Right ventricle myocardium inferior (tissue), 1 donor: Measurements from ENCODE around the gene ZCCHC10. TPM values are rescaled to one million over a fixed set of nuclear protein-coding genes. Genes with fewer than 3 reads are reported as not detected.
"Not testable (repeated sequence)": the region's sequence is repeated elsewhere in the genome, so short reads cannot be mapped to it uniquely, and the experiment has no call there.

ENCODE experiments used
- ATAC-seq: fragments of 200-7000 bp; cut with Tn5 transposase; one replicate; pipeline ENCODE4 v1.9.1; 2020; ENCODE audit warnings: mild to moderate bottlenecking, moderate library complexity
- DNase-seq: peaks from one replicate; pipeline ENCODE4 v3.0.0; 2021; ENCODE audit errors: missing footprints
- intact Hi-C: fragments of 100-400 bp; cut with DNase I; formaldehyde crosslinking; loops from one replicate; pipeline ENCODE4 v1.11.0; 2022
- total RNA-seq: library from RNA; stranded (reverse); fragmentation: NEBNext Ultra II Directional; extraction: Animal tissue kit (Norgen Biotek cat#: 25700); gene quantifications from one replicate; pipeline ENCODE4 v1.2.1, GENCODE V29; 2021
- donor health status: DM: no; HTN: yes; CAD: no; lungs with severe emphysema.

The ZCCHC10 gene
- total RNA-seq, 1 donor from 2014 or later, result 18.4 TPM

GRCh38 chr5:133048993-133049725 lies 22.8 kb upstream of the ZCCHC10 start:
- ATAC-seq (no peak), DNase-seq (no peak)
- intact Hi-C loops, result no loop called here

- DNase-seq, result no peak
- no peak for ATAC-seq
- intact Hi-C loops, result no loop called here
Measured at GRCh38 chr5:133047404-133047803, 21.1 kb upstream of the ZCCHC10 start.

- DNase-seq, intact Hi-C loops, ATAC-seq: not testable (repeated sequence)
Measured at GRCh38 chr5:133046560-133046959, 20.2 kb upstream of the ZCCHC10 start.

DNA sequence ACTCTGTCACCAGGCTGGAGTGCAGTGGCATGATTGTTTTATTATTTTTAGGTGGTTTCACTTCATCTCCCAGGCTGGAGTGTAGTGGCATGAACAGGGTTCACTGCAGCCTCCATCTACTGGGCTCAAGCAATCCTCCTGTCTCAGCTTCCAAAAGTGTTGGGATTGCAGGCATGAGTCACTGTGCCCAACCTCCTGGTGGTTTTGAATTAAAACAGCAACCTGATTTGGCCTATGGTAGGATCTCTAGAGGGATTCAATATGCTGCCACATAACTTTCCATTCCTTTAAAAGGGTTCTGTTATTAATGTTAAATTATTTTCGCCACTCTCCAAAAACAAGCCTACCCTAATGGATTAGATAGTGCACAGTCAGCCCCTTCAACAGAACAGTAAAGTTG lies 15.6 kb upstream of the ZCCHC10 start:
- ATAC-seq (no peak), DNase-seq (no peak)
- intact Hi-C loops, result no loop called here

GRCh38 chr5:133041157-133041784 lies 14.9 kb upstream of the ZCCHC10 start:
- ATAC-seq (no peak), DNase-seq (no peak)
- intact Hi-C loops, result no loop called here

- intact Hi-C loops, DNase-seq, ATAC-seq: not testable (repeated sequence)
Measured at GRCh38 chr5:133036677-133037076, 10.3 kb upstream of the ZCCHC10 start.

GRCh38 chr5:133035224-133035623 lies 8.9 kb upstream of the ZCCHC10 start:
- DNase-seq, result no peak
- no peak for ATAC-seq
- intact Hi-C loops, result no loop called here

DNA sequence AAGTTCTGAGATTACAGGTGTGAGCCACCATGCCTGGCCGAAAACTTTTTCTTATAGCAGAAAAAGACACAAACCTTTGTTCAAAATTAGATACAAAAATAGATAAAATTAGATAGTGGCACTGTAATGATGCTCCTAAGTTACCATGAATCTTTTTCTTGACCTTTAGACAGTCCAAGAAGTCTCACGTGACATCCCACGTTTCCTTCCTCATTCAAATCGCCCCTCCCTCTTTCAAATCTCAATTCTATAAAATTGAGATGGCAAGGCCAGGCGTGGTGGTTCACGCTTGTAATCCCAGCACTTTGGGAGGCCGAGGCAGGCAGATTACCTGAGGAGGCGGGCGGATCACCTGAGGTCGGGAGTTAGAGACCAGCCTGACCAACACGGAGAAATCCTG lies 7.7 kb upstream of the ZCCHC10 start:
- no peak for ATAC-seq
- no peak for DNase-seq
- intact Hi-C loops, result no loop called here

DNA sequence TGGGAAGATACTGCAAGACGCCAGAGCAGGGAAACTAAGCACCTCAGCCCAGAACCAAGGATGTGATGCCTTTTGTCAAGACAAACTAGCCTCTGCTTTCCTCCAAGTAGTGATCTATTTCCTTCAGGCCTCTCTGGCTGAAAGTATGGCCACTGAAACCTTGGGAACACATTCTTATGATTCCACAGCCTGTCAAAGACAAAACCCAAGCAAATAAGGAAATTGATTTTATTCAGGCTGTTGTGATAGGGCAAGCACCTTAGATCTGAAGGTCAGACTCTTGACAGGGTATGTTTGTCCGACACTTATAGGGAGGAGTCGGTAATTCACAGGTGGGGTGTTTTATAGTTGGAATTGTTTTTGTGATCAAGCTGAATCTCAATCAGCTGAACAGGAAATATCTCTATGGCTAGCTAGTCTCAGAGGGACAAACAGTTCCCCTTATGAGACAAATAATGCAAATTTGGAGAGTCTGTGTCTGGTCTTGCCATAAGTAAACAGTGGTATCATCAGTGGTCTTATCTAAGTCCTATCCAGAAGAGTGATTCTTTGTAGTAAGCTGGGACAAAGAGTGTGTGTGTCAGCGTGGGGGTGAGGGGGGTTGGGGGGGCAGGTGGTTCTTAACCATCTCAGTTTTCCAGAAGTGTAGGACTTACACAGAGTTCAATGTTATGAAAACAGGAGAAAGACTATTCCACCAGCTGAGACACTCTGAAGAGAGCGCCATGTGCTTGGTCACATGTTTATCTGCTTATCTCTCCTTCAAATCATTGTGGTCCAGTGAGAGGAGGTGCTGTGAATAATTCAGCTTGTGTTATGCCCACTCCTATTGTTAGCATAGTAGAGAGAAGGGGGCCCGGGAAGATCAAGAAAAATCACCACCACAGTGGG lies 6.7 kb upstream of the ZCCHC10 start:
- intact Hi-C loops, result no loop called here
- DNase-seq, result no peak
- no peak for ATAC-seq

DNA sequence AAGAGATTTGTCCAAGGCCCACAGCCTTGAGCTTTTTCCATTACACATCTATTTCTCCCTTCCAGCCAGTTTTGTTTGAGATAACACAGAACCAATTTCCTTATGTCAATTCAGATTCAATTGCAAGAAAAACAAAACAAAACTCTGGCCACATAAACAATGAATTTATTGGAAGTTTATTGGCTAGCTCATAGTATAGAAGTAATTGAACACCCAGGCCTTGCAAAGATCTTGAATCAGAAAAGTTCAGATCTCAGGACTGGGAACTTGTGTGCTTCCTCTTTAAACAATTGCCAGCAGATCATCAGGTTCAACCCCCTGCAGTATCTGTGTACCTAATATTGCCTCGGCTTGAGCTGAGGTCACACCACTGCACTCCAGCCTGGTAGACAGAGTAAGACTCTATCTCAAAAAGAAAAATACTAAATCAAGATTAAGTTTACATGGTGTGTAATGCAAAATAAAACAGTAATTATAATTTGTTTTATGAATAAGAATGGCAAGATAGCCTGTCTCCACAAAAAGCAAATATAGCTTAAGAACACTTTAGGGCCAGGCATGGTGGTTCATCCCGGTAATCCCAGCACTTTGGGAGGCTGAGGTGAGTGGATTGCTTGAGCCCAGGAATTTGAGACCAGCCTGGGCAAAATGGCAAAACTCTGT lies 4.1 kb upstream of the ZCCHC10 start:
- intact Hi-C loops, result no loop called here
- ATAC-seq, result no peak

DNA sequence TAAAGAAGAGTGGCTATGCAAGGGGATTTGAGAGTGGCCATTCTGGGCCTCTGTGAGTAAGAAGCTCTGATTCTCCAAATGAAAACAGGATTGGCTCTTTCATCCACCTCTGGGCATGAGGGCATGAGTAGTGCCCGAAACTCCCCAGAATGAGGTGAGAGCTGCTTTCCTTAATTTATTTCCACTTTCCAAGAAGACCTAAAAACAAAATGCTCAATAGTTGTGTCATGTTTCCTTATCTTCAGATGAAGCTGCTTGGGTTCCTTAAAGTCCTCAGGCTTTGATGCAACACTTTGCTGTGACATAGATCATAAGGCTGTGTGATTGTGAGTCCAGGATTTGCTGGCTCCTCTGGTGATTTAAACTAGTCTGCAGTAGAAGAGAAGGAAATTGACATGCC lies 3.1 kb upstream of the ZCCHC10 start:
- intact Hi-C loops, result no loop called here
- DNase-seq (no peak), ATAC-seq (no peak)

More for the DNA sequence above, 4.1 kb upstream of the ZCCHC10 start:
- DNase-seq, result no peak

- DNase-seq (no peak), ATAC-seq (no peak)
- intact Hi-C loops, result no loop called here
Measured at GRCh38 chr5:133026664-133027153, 360 bp upstream of the ZCCHC10 start.

DNA sequence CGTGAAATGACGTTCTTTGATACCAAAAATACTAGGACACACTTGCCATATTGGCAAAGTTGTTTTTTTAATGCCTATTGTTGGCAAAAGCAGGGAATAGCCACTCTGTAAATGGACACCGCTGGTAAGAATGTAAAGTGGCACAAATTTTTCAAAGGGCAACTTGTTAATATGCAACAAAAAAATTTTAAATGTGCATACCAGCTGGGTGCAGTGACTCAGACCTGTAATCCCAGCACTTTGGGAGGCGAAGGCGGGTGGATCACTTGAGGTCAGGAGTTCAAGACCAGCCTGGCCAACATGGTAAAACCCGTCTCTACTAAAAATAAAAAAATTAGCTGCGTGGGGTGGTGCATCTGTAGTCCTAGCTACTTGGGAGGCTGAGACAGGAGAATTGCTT lies 6.9 kb downstream of the ZCCHC10 start:
- ATAC-seq, intact Hi-C loops: not testable (repeated sequence)

DNA sequence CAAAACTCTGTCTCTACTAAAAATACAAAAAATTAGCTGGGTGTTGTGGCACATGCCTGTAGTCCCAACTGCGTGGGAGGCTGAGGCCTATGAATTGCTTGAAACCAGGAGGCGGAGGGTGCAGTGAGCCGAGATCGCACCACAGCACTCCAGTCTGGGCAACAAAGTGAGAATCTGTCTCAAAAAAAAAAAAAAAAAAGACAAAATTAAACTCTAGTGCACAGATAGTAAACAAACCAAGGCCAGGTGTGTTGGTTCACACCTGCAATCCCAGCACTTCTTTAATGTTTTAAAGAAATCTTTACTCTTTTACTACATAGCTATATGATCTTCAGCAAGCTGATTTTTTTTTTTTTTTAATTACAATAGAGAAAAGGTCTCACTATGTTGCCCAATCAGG lies 8.4 kb downstream of the ZCCHC10 start:
- intact Hi-C loops, result no loop called here
- ATAC-seq (no peak), DNase-seq (no peak)

More for the DNA sequence above, 6.9 kb downstream of the ZCCHC10 start:
- DNase-seq, result not testable (repeated sequence)

GRCh38 chr5:133015466-133015865 lies 10.9 kb downstream of the ZCCHC10 start:
- DNase-seq (no peak), ATAC-seq (no peak)
- intact Hi-C loops, result no loop called here

GRCh38 chr5:133008455-133008854 lies 17.9 kb downstream of the ZCCHC10 start:
- DNase-seq, intact Hi-C loops, ATAC-seq: not testable (repeated sequence)

GRCh38 chr5:133006653-133007052 lies 19.7 kb downstream of the ZCCHC10 start:
- intact Hi-C loops, result no loop called here
- DNase-seq (no peak), ATAC-seq (no peak)

GRCh38 chr5:132999246-132999645 lies 27.1 kb downstream of the ZCCHC10 start:
- intact Hi-C loops, result no loop called here
- ATAC-seq (no peak), DNase-seq (no peak)

GRCh38 chr5:132998556-132998955 lies 27.8 kb downstream of the ZCCHC10 start:
- DNase-seq (no peak), ATAC-seq (no peak)

More at GRCh38 chr5:132998556-132998955, 27.8 kb downstream of the ZCCHC10 start:
- intact Hi-C loops, result no loop called here
